Sigmoid colon (tissue), 4 donors: ENCODE data around the gene FAS.

Source experiments
- EP300 ChIP-seq, 4 donors: sonication (generic); formaldehyde crosslinking; IDR thresholded peaks; one replicate each; pipeline ENCODE4 v1.6.1; 2017; ENCODE audit warnings: antibody characterized with exemption in 4 of 4
- POLR2A ChIP-seq, 2 donors: fragments of 450-650 bp; IDR thresholded peaks; one replicate each; pipeline ENCODE4 v1.6.1; 2016; ENCODE audit warnings: antibody characterized with exemption in 2 of 2, mild to moderate bottlenecking in 2 of 2, moderate library complexity in 2 of 2

DNA sequence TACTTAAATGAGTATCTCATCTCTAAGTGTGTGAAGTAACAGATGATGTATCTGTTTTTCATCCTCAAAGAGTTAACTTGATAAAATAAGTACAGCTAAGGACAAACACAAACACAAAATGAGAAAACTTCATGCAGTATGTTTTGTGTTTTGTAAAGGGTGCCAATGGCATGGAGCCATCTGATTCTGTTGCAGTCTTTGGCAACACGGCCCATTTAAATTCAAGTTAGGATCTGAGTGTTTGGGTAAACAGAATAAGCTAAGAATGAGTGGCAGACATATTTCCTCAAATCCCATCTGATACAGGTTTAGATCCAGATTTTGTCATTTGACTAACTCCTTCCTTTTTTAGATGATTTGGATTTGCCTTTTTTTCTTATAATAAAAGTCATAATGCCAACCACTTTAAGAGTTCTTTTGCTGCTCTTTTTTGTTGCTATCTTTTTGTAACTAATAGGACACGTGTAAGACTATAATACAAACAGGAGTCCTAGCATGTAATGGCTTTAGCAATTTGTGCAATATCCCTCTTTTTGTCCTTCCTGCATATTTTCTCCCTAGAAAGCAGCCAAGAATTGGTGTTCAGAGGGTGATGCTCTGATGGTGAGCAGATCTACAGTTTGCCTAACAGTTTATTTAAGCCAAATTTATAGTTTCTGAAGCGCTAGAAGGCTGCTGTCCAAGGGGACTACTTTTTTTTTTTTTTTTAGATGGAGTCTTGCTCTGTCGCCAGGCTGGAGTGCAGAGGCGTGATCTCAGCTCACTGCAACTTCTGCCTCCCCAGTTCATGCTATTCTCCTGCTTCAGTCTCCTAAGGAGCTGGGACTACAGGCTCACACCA, 19.2 kb upstream of the FAS start:
- TF ChIP-seq EP300 (IDR thresholded peaks at IDR 0.05) (no peak), POLR2A (IDR thresholded peaks at IDR 0.05) (no peak)
